Measurements from ENCODE around the gene ECI1. TPM values are rescaled to one million over a fixed set of nuclear protein-coding genes. Genes with fewer than 3 reads are reported as not detected.

The ECI1 gene
- total RNA-seq, 2 donors from 2014 or later: 75.8 to 94.7 TPM

DNA sequence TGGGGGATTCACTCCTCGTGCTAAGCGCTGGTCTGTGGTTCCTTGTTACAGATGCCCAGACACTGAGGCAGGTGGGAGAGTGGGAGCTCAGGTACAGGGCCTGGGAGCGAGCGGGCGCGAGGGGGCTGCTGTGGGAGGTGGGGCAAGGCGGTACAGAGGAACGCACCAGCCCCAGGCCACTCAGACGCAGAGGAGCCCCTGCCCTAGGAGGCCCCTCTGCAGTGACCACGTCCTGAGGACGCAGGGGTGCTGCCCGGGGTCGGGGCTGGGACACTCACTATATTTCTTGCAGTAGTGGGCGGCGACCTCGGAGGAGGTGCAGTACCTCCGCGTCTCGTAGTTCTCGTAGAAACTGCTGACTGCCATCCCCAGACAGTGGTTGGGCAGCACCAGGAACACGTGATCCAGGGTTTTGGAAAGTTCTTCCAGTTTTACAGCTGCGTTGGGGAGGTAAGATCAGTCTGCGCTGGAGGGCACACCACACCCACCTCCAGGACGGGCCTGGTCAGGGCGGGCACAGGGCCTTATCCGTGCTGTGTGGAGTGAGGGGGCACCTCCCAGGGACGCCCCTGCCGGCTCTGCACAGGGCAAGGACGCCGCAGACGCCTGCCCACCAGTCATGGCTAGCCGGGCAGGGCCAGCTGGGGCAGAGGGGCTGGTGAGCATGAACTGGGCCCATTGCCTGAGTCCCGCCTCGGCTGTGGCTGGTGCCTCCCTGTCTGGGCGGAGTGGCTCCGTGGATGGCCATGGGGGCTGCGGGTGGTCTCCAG lies 32.8 kb upstream of the ECI1 start:
- Mint-ChIP-seq H3K27me3 (ENCODE audit: insufficient read depth) (no peaks in the 10 kb centered on the region), H3K4me1 (no peaks in the 10 kb centered on the region), H3K9me3 (no peaks in the 10 kb centered on the region), H3K27ac (no peak overlapping the region), H3K36me3 (ENCODE audit: low read depth) (no peaks in the 10 kb centered on the region), H3K4me3 (no peak overlapping the region)
- Histone ChIP-seq H3K9ac (ENCODE audit: extremely low read depth, low read length, poor library complexity, severe bottlenecking) (no peak overlapping the region), H3K36me3 (ENCODE audit: control insufficient read depth, insufficient read depth, low read length) (no peaks in the 10 kb centered on the region), H3K27ac (ENCODE audit: low read depth, low read length) (no peak overlapping the region), H3K4me1 (ENCODE audit: control insufficient read depth, insufficient read depth, low read length) (no peaks in the 10 kb centered on the region), H3K27me3 (ENCODE audit: control insufficient read depth, insufficient read depth, low read length, poor library complexity, severe bottlenecking) (no peaks in the 10 kb centered on the region), H3K9me3 (ENCODE audit: control insufficient read depth, low read length) (no peaks in the 10 kb centered on the region), H3K4me3 (ENCODE audit: low read length) (no peak overlapping the region)
- TF ChIP-seq, protein P1, sequence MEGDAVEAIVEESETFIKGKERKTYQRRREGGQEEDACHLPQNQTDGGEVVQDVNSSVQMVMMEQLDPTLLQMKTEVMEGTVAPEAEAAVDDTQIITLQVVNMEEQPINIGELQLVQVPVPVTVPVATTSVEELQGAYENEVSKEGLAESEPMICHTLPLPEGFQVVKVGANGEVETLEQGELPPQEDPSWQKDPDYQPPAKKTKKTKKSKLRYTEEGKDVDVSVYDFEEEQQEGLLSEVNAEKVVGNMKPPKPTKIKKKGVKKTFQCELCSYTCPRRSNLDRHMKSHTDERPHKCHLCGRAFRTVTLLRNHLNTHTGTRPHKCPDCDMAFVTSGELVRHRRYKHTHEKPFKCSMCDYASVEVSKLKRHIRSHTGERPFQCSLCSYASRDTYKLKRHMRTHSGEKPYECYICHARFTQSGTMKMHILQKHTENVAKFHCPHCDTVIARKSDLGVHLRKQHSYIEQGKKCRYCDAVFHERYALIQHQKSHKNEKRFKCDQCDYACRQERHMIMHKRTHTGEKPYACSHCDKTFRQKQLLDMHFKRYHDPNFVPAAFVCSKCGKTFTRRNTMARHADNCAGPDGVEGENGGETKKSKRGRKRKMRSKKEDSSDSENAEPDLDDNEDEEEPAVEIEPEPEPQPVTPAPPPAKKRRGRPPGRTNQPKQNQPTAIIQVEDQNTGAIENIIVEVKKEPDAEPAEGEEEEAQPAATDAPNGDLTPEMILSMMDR (conservative IDR thresholded peaks at IDR 0.05): no peak
- WGBS, 2 experiments (ENCODE audit: insufficient coverage in 1 of 2, insufficient read length in 1 of 2): 92 to 97% methylated on average over 19 to 37 of the region's 37 CpGs
- no peak for DNase-seq

DNA sequence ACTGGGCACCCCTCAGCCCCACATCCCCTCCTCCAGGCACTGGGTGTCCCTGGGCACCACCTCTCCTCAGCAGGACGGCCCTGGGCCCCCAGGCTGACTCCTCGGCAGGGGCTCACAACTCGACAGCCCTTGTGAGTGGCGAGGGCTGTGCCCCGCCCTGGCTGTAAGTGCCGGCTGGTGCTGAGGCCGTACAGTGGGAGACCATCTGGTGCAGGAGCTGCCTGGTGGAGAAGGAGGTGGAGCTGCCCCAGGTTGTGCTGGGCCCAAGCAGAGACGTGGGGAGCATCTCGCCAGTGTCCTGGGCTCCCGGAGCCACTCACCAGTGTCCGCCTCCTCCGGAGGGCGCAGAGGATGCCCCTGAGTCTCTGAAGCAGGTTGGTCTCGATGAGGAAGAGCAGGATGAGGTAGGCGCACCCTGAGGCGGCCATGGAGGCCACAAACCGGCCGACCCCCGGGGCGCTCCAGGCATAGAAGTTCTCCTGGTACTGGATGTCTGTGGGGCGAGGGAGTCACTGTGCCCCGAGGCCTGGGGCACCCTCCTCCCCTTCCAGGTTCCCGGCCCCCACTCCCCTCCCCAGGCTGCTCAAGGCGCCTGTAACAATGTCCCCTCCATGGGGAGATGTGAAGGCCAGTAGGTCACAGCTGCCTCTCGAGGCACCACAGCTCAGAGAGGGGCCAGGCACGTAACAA lies 31.6 kb upstream of the ECI1 start:
- H3K27me3 ChIP-seq (ENCODE audit: control insufficient read depth, insufficient read depth, low read length, poor library complexity, severe bottlenecking): no peaks in the 10 kb centered on the region
- no peak overlapping the region for H3K9ac ChIP-seq (ENCODE audit: extremely low read depth, low read length, poor library complexity, severe bottlenecking)
- H3K9me3 Mint-ChIP-seq: no peaks in the 10 kb centered on the region
- TF ChIP-seq, protein P1 (conservative IDR thresholded peaks at IDR 0.05): no peak
- H3K4me1 ChIP-seq (ENCODE audit: control insufficient read depth, insufficient read depth, low read length): no peaks in the 10 kb centered on the region
- WGBS, 2 experiments (ENCODE audit: insufficient coverage in 1 of 2, insufficient read length in 1 of 2): 86 to 88% methylated on average over 15 to 26 of the region's 26 CpGs
- no peaks in the 10 kb centered on the region for H3K36me3 ChIP-seq (ENCODE audit: control insufficient read depth, insufficient read depth, low read length)
- H3K4me3 ChIP-seq (ENCODE audit: low read length): no peak overlapping the region
- H3K9me3 ChIP-seq (ENCODE audit: control insufficient read depth, low read length): no peaks in the 10 kb centered on the region
- H3K27ac ChIP-seq (ENCODE audit: low read depth, low read length): no peak overlapping the region
- H3K27ac Mint-ChIP-seq: no peak overlapping the region
- no peaks in the 10 kb centered on the region for H3K36me3 Mint-ChIP-seq (ENCODE audit: low read depth)
- peak; percentile 38 for DNase-seq
- H3K4me1 Mint-ChIP-seq: no peaks in the 10 kb centered on the region
- H3K27me3 Mint-ChIP-seq (ENCODE audit: insufficient read depth): no peaks in the 10 kb centered on the region
- H3K4me3 Mint-ChIP-seq: no peak overlapping the region

DNA sequence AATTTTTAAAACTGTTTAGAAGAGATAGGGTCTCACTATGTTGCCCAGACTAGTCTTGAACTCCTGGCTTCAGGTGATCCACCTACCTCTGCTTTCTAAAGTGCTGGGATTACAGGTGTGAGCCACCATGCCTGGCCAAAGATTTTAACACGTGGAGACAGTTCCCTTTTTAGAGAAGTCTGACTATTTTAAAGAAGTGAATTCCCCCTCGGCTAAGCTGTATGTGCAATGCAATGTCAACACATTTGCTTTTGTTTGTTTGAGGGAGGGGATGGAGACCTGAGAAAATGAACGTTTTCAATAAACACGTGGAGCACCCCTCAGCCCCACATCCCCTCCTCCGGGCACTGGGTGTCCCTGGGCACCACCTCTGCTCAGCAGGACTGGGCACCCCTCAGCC lies 30.9 kb upstream of the ECI1 start:
- Mint-ChIP-seq H3K9me3 (no peaks in the 10 kb centered on the region), H3K27me3 (ENCODE audit: insufficient read depth) (no peaks in the 10 kb centered on the region), H3K36me3 (ENCODE audit: low read depth) (no peaks in the 10 kb centered on the region), H3K4me3 (no peak overlapping the region), H3K4me1 (no peaks in the 10 kb centered on the region), H3K27ac (no peak overlapping the region)
- TF ChIP-seq, protein P1 (conservative IDR thresholded peaks at IDR 0.05): no peak
- H3K36me3 ChIP-seq (ENCODE audit: control insufficient read depth, insufficient read depth, low read length): no peaks in the 10 kb centered on the region
- H3K4me3 ChIP-seq (ENCODE audit: low read length): no peak overlapping the region
- no peak overlapping the region for H3K27ac ChIP-seq (ENCODE audit: low read depth, low read length)
- DNase-seq: no peak
- 69 to 86% methylated on average over 2 of the region's 5 CpGs for WGBS, 2 experiments (ENCODE audit: insufficient coverage in 1 of 2, insufficient read length in 1 of 2)
- no peak overlapping the region for H3K9ac ChIP-seq (ENCODE audit: extremely low read depth, low read length, poor library complexity, severe bottlenecking)
- H3K9me3 ChIP-seq (ENCODE audit: control insufficient read depth, low read length): no peaks in the 10 kb centered on the region
- no peaks in the 10 kb centered on the region for H3K27me3 ChIP-seq (ENCODE audit: control insufficient read depth, insufficient read depth, low read length, poor library complexity, severe bottlenecking)
- no peaks in the 10 kb centered on the region for H3K4me1 ChIP-seq (ENCODE audit: control insufficient read depth, insufficient read depth, low read length)

Measured in endodermal cell (in vitro differentiated cells).